ENCODE results near the gene HNF1B. TPM values are rescaled to one million over a fixed set of nuclear protein-coding genes. Genes with fewer than 3 reads are reported as not detected.

Gene HNF1B
- total and polyA plus RNA-seq, 10 of the 15 experiments (the other 5 are each of a cell fraction or from before 2014, with no cell fraction given) = 0.51 to 12.7 (median 1.9) TPM

DNA sequence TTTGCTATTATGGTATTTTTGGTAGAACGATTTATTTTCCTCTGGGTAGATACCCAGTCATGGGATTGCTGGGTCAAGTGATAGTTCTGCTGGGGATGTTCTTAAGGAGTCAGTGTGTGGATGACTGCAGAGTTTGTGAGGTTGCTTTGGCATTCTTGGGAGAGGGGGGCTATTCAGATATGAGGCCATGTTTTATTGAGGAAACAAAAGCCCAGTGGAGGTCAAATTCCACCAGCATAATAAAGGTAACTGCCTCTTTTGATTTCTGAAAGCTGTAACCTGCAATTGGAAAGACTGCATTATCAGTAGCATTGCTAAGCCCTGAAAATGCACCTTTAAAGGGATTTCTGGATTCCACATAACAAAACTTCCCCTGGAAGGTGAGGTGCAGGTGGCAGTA lies 43.7 kb upstream of the HNF1B start:
- DNase-seq (ENCODE audit: low read depth, low spot score) (no peak), FAIRE-seq (no peak), ATAC-seq (no peak)
- no TSS peak for BruUV-seq (replicated peaks)
- H3K36me3 ChIP-seq (ENCODE audit: control insufficient read depth in 2 of 2, insufficient read depth in 2 of 2, low read length in 1 of 2) = no peaks in the 10 kb centered on the region
- H3K4me2 ChIP-seq (ENCODE audit: control insufficient read depth, insufficient read depth) = no peak overlapping the region
- ChIA-PET SMC1A (ENCODE audit: uncharacterized antibody, unreplicated experiment) (interaction anchor here (1.1 to 3.6 kb wide), 2 partner anchors 11 to 43 kb away, joined by 3 to 12 read pairs; partner anchors contain the start of gene HNF1B), POLR2A (no interaction called here), CTCF (no interaction called here), RAD21 (ENCODE audit: unreplicated experiment) (no interaction called here)
- 36% methylated on average over 1 of the region's 1 CpG for WGBS (ENCODE audit: insufficient coverage, insufficient replicate concordance, low lambda C conversion rate, missing lambda C conversion rate)
- intact Hi-C loops (cut with micrococcal nuclease; ENCODE audit: unreplicated experiment) = no loop called here
- H3K9ac ChIP-seq (ENCODE audit: control insufficient read depth, insufficient read depth, low read length) = no peak overlapping the region
- H3K4me1 ChIP-seq (ENCODE audit: control insufficient read depth, insufficient read depth, low read length) = no peaks in the 10 kb centered on the region
- H4K20me1 ChIP-seq (ENCODE audit: control insufficient read depth, insufficient read depth) = no peaks in the 10 kb centered on the region
- no peak overlapping the region for H3K4me3 ChIP-seq
- no peak overlapping the region for H2AFZ ChIP-seq (ENCODE audit: control insufficient read depth, low read depth, low read length)
- H3K27ac ChIP-seq (ENCODE audit: control insufficient read depth, insufficient read depth) = no peak overlapping the region
- H3K79me2 ChIP-seq (ENCODE audit: control insufficient read depth, insufficient read depth, low read length) = no peaks in the 10 kb centered on the region
- no peaks in the 10 kb centered on the region for H3K9me3 ChIP-seq (replicated peaks; ENCODE audit: control insufficient read depth, insufficient read depth, low read length)
- no peaks in the 10 kb centered on the region for H3K27me3 ChIP-seq (replicated peaks in 1 of 2; ENCODE audit: control insufficient read depth in 2 of 2, insufficient read depth in 2 of 2, low read length in 1 of 2)
- in situ Hi-C loops (cut with MboI) = no loop called here
- TF ChIP-seq EZH2 (IDR thresholded peaks at IDR 0.05; ENCODE audit: borderline replicate concordance, control insufficient read depth, low read depth, low read length) = no peak
- no peak for TF ChIP-seq TAF1 (IDR thresholded peaks at IDR 0.05; ENCODE audit: borderline replicate concordance, low read depth, low read length)
- TF ChIP-seq POLR2A (IDR thresholded peaks at IDR 0.05; ENCODE audit: low read depth, low read length) = no peak
- no peak for TF ChIP-seq CUX1 (IDR thresholded peaks at IDR 0.05; ENCODE audit: insufficient replicate concordance, low read depth, low read length)
- no peak for TF ChIP-seq FOXM1 (IDR thresholded peaks at IDR 0.05; ENCODE audit: low read depth, low read length)
- TF ChIP-seq SP1 (IDR thresholded peaks at IDR 0.05; ENCODE audit: low read depth, low read length) = no peak
- no peak for TF ChIP-seq BCL11A (IDR thresholded peaks at IDR 0.05; ENCODE audit: low read depth, low read length)
- no peak for TF ChIP-seq NFXL1 (IDR thresholded peaks at IDR 0.05; ENCODE audit: borderline replicate concordance)
- no peak for TF ChIP-seq RAD21 (IDR thresholded peaks at IDR 0.05; ENCODE audit: insufficient read depth, low read depth, low read length)
- no peak for TF ChIP-seq POU2F2 (IDR thresholded peaks at IDR 0.05; ENCODE audit: borderline replicate concordance, low read depth, low read length)
- TF ChIP-seq KAT2A (conservative IDR thresholded peaks at IDR 0.05; ENCODE audit: control insufficient read depth, low read depth, low read length) = no peak
- no peak for TF ChIP-seq USF1 (IDR thresholded peaks at IDR 0.05; ENCODE audit: borderline replicate concordance, extremely low read length, insufficient read depth, low read depth, low read length)
- no peak for TF ChIP-seq CBFB (IDR thresholded peaks at IDR 0.05; ENCODE audit: low read depth)
- no peak for TF ChIP-seq SPI1 (IDR thresholded peaks at IDR 0.05; ENCODE audit: borderline replicate concordance, insufficient read depth, low read depth, low read length)
- TF ChIP-seq NBN (IDR thresholded peaks at IDR 0.05) = no peak
- no peak for TF ChIP-seq ZBTB33 (IDR thresholded peaks at IDR 0.05)
- no peak for TF ChIP-seq ZNF274 (IDR thresholded peaks at IDR 0.05; ENCODE audit: insufficient read depth, insufficient read length)
- TF ChIP-seq NR2C1 (IDR thresholded peaks at IDR 0.05) = no peak
